IPS-20b (cell line): ENCODE results near the gene MRPL4.

Experiments used
- H3K27ac ChIP-seq: one replicate; pipeline ENCODE4 v1.5.1; 2013; ENCODE audit warnings: low read length
- H3K27me3 ChIP-seq: 2 replicates; pipeline ENCODE4 v1.6.1; 2013; ENCODE audit warnings: mild to moderate bottlenecking, low read length, inconsistent platforms; ENCODE audit not compliant: insufficient read depth
- H3K36me3 ChIP-seq: 2 replicates; pipeline ENCODE4 v1.6.1; 2013; ENCODE audit warnings: low read depth, mild to moderate bottlenecking, inconsistent platforms, low read length, moderate library complexity; ENCODE audit not compliant: insufficient read depth
- H3K4me1 ChIP-seq: 2 replicates; pipeline ENCODE4 v1.6.1; 2013; ENCODE audit warnings: mild to moderate bottlenecking, control low read depth, inconsistent platforms, low read length, moderate library complexity; ENCODE audit not compliant: insufficient read depth
- H3K4me3 ChIP-seq: 2 replicates; pipeline ENCODE4 v1.5.1; 2013; ENCODE audit warnings: mild to moderate bottlenecking, low read length, inconsistent platforms
- H3K9ac ChIP-seq: 2 replicates; pipeline ENCODE4 v1.6.1; 2013; ENCODE audit warnings: low read depth, mild to moderate bottlenecking, inconsistent platforms, low read length, moderate library complexity
- H3K9me3 ChIP-seq: 2 replicates; pipeline ENCODE4 v1.6.1; 2013; ENCODE audit warnings: mild to moderate bottlenecking, low read depth, low read length, inconsistent platforms; ENCODE audit not compliant: insufficient read depth

MRPL4 gene

DNA sequence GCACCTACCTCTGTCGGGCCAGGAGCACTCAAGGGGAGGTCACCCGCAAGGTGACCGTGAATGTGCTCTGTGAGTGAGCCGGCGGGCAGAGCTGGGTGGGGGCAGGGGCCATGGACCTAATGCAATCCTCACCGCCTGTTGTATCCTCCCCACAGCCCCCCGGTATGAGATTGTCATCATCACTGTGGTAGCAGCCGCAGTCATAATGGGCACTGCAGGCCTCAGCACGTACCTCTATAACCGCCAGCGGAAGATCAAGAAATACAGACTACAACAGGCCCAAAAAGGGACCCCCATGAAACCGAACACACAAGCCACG is 32.9 kb downstream of the MRPL4 start:
- Histone ChIP-seq H3K27ac (no peak overlapping the region), H3K4me3 (no peak overlapping the region), H3K9me3 (no peaks in the 10 kb centered on the region), H3K36me3 (no peaks in the 10 kb centered on the region), H3K4me1 (peaks cover 4% of the 10 kb centered on the region; the same call in 1 of the 2 replicates), H3K27me3 (peaks cover 42% of the 10 kb centered on the region), H3K9ac (no peak overlapping the region)

DNA sequence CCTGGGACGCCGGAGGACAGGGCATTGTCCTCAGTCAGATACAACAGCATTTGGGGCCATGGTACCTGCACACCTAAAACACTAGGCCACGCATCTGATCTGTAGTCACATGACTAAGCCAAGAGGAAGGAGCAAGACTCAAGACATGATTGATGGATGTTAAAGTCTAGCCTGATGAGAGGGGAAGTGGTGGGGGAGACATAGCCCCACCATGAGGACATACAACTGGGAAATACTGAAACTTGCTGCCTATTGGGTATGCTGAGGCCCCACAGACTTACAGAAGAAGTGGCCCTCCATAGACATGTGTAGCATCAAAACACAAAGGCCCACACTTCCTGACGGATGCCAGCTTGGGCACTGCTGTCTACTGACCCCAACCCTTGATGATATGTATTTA is 33.4 kb downstream of the MRPL4 start:
- Histone ChIP-seq H3K4me3 (no peak overlapping the region), H3K27me3 (peaks cover 47% of the 10 kb centered on the region), H3K9ac (no peak overlapping the region), H3K4me1 (peaks cover 7% of the 10 kb centered on the region; the same call in 1 of the 2 replicates), H3K9me3 (no peaks in the 10 kb centered on the region), H3K27ac (no peak overlapping the region), H3K36me3 (no peaks in the 10 kb centered on the region)

DNA sequence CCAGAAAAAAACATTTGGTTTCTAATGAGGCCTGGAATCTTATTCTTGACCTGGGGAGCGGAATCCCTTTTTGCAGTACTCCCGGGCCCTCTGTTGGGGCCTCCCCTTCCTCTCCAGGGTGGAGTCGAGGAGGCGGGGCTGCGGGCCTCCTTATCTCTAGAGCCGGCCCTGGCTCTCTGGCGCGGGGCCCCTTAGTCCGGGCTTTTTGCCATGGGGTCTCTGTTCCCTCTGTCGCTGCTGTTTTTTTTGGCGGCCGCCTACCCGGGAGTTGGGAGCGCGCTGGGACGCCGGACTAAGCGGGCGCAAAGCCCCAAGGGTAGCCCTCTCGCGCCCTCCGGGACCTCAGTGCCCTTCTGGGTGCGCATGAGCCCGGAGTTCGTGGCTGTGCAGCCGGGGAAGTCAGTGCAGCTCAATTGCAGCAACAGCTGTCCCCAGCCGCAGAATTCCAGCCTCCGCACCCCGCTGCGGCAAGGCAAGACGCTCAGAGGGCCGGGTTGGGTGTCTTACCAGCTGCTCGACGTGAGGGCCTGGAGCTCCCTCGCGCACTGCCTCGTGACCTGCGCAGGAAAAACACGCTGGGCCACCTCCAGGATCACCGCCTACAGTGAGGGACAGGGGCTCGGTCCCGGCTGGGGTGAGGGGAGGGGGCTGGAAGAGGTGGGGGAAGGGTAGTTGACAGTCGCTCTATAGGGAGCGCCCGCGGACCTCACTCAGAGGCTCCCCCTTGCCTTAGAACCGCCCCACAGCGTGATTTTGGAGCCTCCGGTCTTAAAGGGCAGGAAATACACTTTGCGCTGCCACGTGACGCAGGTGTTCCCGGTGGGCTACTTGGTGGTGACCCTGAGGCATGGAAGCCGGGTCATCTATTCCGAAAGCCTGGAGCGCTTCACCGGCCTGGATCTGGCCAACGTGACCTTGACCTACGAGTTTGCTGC is 35.1 kb downstream of the MRPL4 start, which contains the start of gene ICAM4:
Gene ICAM4 (plus strand): TSS at position 153 of the 935 bp plus-strand sequence. CDS start 58 bp downstream, at position 211.
- H3K9ac ChIP-seq: no peak within 1 kb of the TSS
- H3K4me3 ChIP-seq: peak within 1 kb of the TSS; percentile 60; the same call in 1 of the 2 replicates
- no peaks in the 10 kb centered on the region for H3K36me3 ChIP-seq
- H3K9me3 ChIP-seq: no peaks in the 10 kb centered on the region
- H3K27me3 ChIP-seq: peaks cover 64% of the 10 kb centered on the region
- H3K27ac ChIP-seq: no peak within 1 kb of the TSS
- peaks cover 12% of the 10 kb centered on the region; the same call in 1 of the 2 replicates for H3K4me1 ChIP-seq

DNA sequence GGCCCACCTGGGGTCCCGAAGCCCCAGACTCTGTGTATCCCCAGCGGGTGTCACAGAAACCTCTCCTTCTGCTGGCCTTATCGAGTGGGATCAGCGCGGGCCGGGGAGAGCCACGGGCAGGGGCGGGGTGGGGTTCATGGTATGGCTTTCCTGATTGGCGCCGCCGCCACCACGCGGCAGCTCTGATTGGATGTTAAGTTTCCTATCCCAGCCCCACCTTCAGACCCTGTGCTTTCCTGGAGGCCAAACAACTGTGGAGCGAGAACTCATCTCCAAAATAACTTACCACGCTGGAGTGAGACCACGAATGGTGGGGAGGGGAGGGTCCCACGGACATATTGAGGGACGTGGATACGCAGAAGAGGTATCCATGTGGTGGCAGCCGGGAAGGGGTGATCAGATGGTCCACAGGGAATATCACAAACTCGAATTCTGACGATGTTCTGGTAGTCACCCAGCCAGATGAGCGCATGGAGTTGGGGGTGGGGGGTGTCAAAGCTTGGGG is 36.7 kb downstream of the MRPL4 start:
- H3K36me3 ChIP-seq: no peaks in the 10 kb centered on the region
- H3K27me3 ChIP-seq: peaks cover 80% of the 10 kb centered on the region
- H3K9ac ChIP-seq: no peak overlapping the region
- H3K4me3 ChIP-seq: peak overlapping the region; percentile 69
- no peak overlapping the region for H3K27ac ChIP-seq
- H3K4me1 ChIP-seq: peaks cover 12% of the 10 kb centered on the region; the same call in 1 of the 2 replicates
- H3K9me3 ChIP-seq: no peaks in the 10 kb centered on the region

DNA sequence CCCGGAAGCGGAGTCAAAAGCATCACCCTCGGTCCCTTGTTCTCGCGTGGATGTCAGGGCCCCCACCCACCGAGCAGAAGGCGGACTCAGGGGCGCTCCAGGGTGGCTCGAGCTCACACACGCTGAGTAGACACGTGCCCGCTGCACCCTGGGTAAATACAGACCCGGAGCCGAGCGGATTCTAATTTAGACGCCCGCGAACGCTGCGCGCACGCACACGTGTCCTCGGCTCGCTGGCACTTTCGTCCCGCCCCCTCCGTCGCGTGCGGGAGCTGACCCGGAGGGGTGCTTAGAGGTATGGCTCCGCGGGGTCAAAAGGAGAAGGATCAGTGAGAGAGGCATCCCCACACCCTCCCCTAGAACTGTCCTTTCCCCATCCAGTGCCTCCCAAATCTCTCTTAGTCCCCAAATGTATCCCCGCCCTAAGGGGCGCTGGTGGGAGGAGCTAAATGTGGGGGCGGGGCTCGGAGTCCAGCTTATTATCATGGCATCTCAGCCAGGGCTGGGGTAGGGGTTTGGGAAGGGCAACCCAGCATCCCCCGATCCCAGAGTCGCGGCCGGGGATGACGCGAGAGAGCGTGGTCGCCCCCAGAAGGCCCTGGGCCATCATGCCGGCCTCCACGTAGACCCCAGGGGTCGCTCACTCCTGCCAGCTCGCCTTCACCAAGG is 37.3 kb downstream of the MRPL4 start:
- peaks cover 86% of the 10 kb centered on the region for H3K27me3 ChIP-seq
- H3K27ac ChIP-seq: no peak overlapping the region
- H3K9ac ChIP-seq: no peak overlapping the region
- H3K9me3 ChIP-seq: no peaks in the 10 kb centered on the region
- H3K36me3 ChIP-seq: no peaks in the 10 kb centered on the region
- peak overlapping the region; percentile 69 for H3K4me3 ChIP-seq
- H3K4me1 ChIP-seq: peaks cover 12% of the 10 kb centered on the region; the same call in 1 of the 2 replicates

DNA sequence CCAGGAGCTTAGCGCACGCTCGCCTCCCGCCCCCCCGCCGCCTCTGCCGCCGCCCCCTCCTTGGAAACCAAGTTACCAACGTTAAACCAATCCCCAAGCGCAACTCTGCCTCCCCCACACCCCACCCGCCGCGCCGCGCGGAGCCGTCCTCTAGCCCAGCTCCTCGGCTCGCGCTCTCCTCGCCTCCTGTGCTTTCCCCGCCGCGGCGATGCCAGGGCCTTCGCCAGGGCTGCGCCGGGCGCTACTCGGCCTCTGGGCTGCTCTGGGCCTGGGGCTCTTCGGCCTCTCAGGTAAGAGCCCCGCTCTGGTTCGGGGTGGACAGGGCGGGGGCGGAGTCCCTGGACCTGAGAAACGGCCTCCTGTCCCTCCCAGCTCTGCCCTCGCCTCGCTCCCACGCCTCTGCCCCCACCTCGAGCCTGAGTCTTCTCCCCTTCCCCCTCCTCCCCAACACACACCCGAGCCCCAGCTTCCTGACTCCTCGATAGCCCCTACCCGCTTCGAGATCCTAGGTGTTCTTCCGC is 37.9 kb downstream of the MRPL4 start, which contains the start of gene ICAM5:
Gene ICAM5 (plus strand): TSS at position 117 of the 521 bp plus-strand sequence. CDS start 92 bp downstream, at position 209.
- Histone ChIP-seq H3K27me3 (peaks cover 92% of the 10 kb centered on the region), H3K9me3 (no peaks in the 10 kb centered on the region), H3K4me3 (peak within 1 kb of the TSS; percentile 69), H3K4me1 (peaks cover 12% of the 10 kb centered on the region; the same call in 1 of the 2 replicates), H3K27ac (no peak within 1 kb of the TSS), H3K9ac (no peak within 1 kb of the TSS), H3K36me3 (no peaks in the 10 kb centered on the region)

DNA sequence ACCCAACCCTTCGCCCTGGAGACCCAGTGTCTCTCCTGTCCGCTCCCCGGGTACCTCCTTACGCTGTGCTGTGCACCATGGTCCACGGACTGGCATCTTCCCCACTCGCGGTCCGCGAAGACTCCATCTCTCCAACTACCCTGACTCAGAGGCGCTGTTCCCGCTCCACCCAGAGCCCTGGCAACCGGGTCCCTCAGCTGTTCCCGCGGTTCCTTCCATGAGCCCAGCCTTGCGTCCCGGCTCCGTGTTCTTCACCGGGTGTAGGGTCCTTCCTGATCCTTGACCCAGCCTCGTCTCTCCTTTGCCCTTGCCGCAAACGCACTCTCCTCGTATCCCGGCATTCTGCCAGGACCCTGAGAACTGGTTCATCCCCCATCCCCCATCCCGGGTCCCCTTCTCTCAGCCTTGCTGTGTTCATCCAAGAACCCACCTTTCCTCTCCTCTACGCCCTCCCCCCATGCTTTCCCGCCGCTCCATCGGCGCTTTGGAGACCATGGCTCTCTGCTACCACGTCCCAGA is 38.4 kb downstream of the MRPL4 start:
- Histone ChIP-seq H3K4me3 (peak overlapping the region; percentile 69), H3K27me3 (peaks cover 97% of the 10 kb centered on the region), H3K9ac (no peak overlapping the region), H3K4me1 (peaks cover 12% of the 10 kb centered on the region; the same call in 1 of the 2 replicates), H3K36me3 (no peaks in the 10 kb centered on the region), H3K27ac (no peak overlapping the region), H3K9me3 (no peaks in the 10 kb centered on the region)

DNA sequence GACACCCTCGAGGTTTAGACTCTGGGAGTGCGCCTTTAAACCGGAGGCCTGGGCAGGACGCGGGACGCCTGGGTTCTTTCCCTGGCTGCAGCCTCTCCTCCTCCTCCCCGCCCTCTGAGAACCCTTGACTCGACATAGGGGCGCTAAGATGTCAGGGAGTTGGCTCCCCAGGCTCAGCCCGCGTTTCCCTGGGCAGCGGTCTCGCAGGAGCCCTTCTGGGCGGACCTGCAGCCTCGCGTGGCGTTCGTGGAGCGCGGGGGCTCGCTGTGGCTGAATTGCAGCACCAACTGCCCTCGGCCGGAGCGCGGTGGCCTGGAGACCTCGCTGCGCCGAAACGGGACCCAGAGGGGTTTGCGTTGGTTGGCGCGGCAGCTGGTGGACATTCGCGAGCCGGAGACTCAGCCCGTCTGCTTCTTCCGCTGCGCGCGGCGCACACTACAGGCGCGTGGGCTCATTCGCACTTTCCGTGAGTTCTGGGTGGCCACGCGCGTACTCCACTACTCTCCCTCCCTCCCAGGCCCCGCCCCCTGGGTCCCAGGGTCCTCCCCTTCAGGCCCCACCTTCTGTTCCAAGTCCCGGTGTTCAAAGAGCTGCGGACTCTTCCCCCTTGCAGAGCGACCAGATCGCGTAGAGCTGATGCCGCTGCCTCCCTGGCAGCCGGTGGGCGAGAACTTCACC is 39.0 kb downstream of the MRPL4 start:
- Histone ChIP-seq H3K27me3 (peaks cover 100% of the 10 kb centered on the region), H3K9me3 (no peaks in the 10 kb centered on the region), H3K27ac (no peak overlapping the region), H3K36me3 (no peaks in the 10 kb centered on the region), H3K4me3 (peak overlapping the region; percentile 69; the same call in 1 of the 2 replicates), H3K9ac (no peak overlapping the region), H3K4me1 (peaks cover 12% of the 10 kb centered on the region; the same call in 1 of the 2 replicates)

DNA sequence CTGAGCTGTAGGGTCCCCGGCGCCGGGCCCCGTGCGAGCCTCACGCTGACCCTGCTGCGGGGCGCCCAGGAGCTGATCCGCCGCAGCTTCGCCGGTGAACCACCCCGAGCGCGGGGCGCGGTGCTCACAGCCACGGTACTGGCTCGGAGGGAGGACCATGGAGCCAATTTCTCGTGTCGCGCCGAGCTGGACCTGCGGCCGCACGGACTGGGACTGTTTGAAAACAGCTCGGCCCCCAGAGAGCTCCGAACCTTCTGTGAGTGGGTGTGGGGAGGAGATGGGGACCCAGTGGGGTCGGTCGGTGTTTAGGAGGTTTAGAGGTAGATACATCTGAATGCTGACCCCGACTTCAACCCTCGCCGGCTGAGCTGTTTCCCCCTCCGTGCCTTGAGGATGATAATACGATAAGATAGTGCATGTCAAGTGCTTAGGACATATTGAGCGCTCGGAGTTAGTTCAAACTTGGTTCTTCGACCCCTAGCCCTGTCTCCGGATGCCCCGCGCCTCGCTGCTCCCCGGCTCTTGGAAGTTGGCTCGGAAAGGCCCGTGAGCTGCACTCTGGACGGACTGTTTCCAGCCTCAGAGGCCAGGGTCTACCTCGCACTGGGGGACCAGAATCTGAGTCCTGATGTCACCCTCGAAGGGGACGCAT is 39.7 kb downstream of the MRPL4 start:
- Histone ChIP-seq H3K4me3 (peak overlapping the region; percentile 69), H3K27ac (no peak overlapping the region), H3K27me3 (peaks cover 100% of the 10 kb centered on the region), H3K36me3 (no peaks in the 10 kb centered on the region), H3K4me1 (peaks cover 12% of the 10 kb centered on the region; the same call in 1 of the 2 replicates), H3K9ac (no peak overlapping the region), H3K9me3 (no peaks in the 10 kb centered on the region)

DNA sequence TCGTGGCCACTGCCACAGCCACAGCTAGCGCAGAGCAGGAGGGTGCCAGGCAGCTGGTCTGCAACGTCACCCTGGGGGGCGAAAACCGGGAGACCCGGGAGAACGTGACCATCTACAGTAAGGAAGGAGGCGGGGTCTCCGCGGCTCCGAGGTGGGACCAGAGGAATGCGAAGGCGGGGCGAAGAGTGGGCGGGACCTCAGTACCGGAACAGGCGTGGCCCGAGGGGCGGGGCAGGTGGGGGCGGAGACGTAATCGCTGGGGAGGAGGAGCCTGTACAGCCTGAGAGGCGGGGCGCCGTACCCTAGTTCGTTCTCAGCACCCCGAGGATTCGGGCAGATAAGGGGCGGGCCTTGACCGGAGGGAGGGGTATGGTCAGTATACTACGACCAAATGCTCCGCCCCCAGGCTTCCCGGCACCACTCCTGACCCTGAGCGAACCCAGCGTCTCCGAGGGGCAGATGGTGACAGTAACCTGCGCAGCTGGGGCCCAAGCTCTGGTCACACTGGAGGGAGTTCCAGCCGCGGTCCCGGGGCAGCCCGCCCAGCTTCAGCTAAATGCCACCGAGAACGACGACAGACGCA is 40.3 kb downstream of the MRPL4 start:
- H3K4me3 ChIP-seq: peak overlapping the region; percentile 69
- H3K27ac ChIP-seq: no peak overlapping the region

More for the DNA sequence above, 40.3 kb downstream of the MRPL4 start:
- H3K9me3 ChIP-seq: no peaks in the 10 kb centered on the region
- H3K27me3 ChIP-seq: peaks cover 98% of the 10 kb centered on the region
- H3K36me3 ChIP-seq: no peaks in the 10 kb centered on the region
- H3K4me1 ChIP-seq: peaks cover 12% of the 10 kb centered on the region; the same call in 1 of the 2 replicates
- H3K9ac ChIP-seq: no peak overlapping the region
